GM21717 (cell line): Measurements from ENCODE around the gene FNBP1.
"Not testable (repeated sequence)": the region's sequence is repeated elsewhere in the genome, so short reads cannot be mapped to it uniquely, and the experiment has no call there.

ENCODE experiments used
- ATAC-seq: cut with Tn5 transposase; IDR thresholded peaks from one replicate; pipeline ENCODE4 v1.9.1; 2021; ENCODE audit warnings: mild to moderate bottlenecking, moderate library complexity; ENCODE audit not compliant: unreplicated experiment

Gene FNBP1

DNA sequence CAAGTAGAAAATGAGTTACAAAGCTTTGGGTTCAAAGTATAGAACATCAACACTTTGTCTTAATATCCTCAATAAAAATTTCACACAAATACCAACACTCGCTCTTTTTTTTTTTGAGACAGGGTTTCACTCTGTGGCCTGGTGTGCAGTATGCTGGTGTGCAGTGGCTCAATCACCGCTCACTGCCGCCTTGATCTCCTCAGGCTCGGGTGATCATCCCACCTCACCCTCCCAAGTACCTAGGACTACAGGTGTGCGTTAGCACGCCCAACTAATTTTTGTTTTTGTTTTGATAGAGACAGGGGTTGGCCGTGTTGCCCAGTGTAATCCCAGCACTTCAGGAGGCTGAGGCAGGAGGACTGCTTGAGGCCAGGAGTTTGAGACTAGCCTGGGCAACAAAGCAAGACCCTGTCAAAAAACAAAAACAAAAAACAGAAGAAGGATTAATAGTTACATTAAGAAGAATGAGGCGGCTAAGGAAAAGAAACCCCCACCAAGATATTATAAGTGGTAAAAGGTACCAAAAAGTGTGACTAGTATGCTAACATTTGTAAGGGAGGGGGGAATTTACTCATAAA is 20.3 kb downstream of the FNBP1 start:
- no peak for ATAC-seq

DNA sequence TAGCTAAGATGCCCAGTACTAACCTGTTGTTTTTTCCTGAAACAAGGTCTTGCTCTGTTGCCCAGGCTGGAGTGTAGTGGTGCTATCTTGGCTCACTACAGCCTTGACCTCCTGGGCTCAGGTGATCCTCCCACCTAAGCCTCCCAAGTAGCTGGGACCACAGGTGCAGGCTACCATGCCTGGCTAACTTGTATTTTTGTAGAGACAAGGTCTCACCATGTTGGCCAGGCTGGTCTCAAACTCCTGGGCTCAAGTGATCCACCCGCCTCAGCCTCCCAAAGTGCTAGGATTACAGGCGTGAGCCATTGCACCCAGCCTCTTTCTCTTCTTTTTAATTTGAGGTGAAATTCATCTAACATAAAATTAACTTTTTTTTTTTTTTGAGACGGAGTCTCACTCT is 21.1 kb downstream of the FNBP1 start:
- not testable (repeated sequence) for ATAC-seq

- ATAC-seq = no peak
Measured at GRCh38 chr9:130021123-130021522, 21.9 kb downstream of the FNBP1 start.

DNA sequence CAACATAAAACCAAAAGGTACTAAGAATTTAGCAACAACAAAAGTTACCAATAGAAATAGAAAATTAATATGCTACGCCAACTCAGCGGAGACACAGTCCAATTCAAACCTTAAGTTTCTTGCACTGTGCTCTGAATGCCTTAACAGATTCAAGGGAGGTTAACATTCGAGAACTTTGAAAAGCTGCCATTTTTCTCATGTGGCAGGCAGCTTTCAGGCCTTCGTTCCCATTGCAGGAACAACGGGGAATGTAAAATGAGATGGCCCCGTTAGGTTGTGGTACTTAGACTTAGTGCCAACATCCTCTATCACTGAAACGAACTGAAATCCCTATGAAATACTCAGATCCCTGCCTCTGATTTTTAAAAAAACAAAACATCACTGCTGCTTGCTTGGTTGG is 22.4 kb downstream of the FNBP1 start:
- no peak for ATAC-seq

- no peak for ATAC-seq
Measured at GRCh38 chr9:130018265-130018664, 24.7 kb downstream of the FNBP1 start.

DNA sequence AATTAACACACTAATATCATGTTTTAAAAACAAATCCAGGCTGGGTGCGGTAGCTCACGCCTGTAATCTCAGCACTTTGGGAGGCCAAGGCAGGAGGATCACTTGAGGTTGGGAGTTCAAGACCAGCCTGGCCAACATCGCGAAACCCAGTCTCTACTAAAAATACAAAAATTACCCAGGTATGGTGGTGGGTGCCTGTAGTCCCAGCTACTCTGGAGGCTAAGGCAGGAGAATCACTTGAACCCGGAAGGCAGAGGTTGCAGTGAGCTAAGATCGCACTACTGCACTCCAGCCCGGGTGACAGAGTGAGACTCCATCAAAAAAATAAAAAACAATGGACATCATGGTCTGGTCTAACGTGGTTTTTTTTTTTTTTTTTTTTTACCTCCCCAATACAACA is 25.5 kb downstream of the FNBP1 start:
- ATAC-seq = not testable (repeated sequence)

- no peak for ATAC-seq
Measured at GRCh38 chr9:130017076-130017475, 25.9 kb downstream of the FNBP1 start.

DNA sequence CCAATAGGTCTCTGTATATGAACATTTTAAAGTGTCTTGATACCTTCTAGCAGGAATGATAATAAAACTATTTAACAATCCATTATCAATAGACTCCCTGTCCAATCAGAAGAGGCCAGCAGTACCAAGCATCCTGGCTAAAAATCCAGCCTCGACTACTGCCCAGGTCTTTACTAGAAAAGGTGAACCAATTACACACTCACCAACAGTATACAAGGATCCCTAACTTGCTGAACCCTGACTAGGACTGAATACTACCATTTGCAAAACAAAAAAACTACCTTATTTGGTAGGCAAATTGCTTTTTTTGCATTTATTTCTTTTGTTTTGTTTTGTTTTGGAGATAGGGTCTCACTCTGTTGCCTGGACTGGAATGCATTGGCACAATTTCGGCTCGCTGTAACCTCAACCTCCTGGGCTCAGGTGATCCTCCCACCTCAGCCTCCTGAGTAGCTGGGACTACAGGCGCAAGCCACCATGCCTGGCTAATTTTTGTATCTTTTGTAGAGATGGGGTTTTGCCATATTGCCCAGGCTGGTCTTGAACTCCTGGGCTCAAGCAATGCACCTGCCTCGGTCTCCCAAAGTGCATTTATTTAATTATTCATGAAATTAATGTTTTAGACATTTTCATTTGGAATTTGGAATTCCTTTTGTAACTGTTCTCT is 27.5 kb downstream of the FNBP1 start:
- no peak for ATAC-seq

DNA sequence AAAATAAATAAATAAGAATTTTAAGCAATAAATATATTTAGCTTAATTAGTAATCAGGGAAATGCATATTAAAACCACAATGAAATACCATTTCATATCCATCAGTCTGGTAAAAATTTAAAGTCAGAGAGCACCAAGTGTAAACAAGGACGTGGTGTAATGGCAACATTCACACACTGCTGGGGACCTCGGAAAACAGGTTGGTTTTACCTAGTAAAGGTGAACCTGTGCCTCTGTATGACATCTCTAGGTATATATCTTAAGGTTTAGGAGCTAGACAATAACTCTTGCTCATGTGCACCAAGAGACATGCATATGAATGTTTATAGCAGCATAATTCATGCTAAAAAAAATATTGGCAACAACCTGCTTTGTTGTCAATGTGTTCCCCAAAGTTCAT is 29.7 kb downstream of the FNBP1 start:
- ATAC-seq = no peak

DNA sequence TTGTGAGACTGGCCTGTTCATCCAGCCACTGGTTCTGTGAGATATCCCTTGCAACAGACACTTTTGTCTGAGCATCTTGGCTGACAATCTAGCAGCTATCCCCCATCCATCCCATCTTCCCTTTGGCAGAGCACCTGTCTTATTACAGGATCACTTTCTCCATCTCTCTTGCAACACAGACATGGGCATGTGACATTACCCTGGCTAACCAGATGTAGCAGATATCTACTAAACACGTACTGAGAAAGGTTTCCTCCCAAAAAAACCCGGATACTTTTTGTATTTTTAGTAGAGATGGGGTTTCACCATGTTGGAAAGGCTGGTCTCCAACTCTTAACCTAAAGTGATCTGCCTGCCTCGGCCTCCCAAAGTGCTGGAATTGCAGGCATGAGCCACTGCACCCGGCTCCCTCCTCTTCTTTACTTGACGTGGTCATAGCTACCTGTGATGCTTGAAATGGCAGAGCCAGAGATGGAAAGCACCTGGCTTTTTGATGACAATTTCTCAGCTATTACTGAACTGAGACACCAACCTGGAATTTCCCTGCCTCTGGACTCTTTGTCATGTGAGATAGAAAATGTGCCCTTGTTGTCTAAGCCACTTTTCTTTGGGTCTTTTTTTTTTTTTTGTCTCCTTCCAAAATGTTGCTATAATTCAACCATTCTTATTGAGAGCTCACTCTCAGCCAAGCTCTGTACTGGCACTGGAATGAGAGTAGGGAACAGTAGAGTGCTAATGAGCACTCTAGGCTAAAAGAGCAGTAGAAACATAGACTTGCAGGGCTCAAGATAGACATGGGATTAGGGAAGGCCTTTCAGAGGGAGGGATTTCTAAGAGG is 32.6 kb downstream of the FNBP1 start:
- ATAC-seq = peak; percentile 46

DNA sequence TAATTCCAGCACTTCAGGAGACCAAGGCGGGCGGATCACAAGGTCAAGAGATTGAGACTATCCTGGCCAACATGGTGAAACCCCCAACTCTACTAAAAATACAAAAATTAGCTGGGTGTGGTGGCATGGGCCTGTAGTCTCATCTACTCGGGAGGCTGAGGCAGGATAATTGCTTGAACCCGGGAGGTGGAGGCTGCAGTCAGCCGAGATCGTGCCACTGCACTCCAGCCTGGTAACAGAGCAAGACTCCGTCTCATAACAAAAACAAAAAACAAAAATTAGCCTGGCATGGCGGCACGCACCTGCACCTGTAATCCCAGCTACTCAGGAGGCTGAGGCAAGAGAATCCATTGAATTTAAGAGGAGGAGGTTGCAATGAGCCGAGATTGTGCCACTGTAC is 33.4 kb downstream of the FNBP1 start:
- ATAC-seq = not testable (repeated sequence)

- ATAC-seq = no peak
Measured at GRCh38 chr9:130008538-130008937, 34.5 kb downstream of the FNBP1 start.

- not testable (repeated sequence) for ATAC-seq
Measured at GRCh38 chr9:130006952-130007351, 36.0 kb downstream of the FNBP1 start.

- no peak for ATAC-seq
Measured at GRCh38 chr9:130003943-130004552, 38.9 kb downstream of the FNBP1 start.

- no peak for ATAC-seq
Measured at GRCh38 chr9:130002320-130002719, 40.7 kb downstream of the FNBP1 start.

- ATAC-seq = no peak
Measured at GRCh38 chr9:130001190-130001589, 41.8 kb downstream of the FNBP1 start.

DNA sequence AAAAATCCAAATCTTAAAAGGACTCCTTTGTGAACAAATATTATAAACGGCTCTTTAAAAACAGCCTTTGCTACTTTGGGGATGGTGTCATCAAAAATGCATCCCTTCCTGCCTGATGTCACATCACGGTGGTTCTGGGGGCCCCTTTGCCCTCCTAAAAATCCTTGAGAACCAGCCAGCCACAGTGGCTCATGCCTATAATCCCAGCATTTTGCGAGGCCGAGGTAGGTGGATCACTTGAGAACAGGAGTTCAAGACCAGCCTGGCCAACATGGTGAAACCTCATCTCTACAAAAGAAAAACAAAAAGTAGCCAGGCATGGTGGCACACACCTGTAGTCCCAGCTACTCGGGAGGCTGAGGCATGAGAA is 43.9 kb downstream of the FNBP1 start:
- no peak for ATAC-seq

DNA sequence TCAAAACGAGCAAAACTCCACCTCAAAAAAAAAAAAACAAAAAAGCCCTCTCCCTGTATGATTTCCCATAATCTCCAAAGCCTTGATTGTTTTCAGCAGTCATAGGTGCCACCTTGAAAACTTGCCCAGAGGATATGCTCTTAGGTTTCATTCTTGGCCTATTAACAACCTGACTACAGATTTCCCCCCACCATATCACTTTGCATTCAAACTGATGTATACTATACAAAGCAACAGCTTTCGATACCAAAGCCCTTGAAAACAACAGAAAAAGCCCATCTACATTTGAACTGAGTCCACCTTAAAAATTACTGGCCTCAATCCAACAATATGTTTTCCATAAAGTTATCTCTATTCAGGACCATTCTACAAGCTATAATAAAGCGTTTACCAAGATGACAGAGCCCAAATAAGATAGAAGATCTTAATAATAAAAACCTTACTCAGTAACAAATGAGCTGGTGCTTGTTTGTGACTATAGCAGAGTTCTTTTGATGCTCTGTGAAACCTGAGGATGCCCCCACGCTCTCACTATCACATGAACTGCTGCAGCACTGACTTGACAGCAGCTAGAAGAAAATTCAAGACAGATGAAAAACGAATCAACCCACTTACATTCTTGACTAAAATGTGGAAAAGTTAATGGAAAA is 44.4 kb downstream of the FNBP1 start:
- ATAC-seq = no peak

DNA sequence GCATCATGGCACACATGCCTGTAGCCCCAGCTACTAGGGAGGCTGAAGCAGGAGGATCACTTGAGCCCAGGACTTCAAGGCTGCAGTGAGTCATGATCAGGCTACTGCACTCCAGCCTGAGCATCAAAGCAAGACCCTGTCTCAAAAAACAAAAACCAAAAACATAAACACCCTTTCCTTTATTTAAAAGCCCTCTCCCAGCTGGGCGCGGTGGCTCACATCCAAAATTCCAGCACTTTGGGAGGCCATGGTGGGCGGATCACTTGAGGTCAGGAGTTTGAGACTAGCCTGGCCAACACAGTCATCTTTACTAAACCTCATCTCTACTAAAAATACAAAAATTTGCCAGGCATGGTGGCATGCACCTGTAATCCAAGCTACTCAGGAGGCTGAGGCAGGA is 45.3 kb downstream of the FNBP1 start:
- not testable (repeated sequence) for ATAC-seq

DNA sequence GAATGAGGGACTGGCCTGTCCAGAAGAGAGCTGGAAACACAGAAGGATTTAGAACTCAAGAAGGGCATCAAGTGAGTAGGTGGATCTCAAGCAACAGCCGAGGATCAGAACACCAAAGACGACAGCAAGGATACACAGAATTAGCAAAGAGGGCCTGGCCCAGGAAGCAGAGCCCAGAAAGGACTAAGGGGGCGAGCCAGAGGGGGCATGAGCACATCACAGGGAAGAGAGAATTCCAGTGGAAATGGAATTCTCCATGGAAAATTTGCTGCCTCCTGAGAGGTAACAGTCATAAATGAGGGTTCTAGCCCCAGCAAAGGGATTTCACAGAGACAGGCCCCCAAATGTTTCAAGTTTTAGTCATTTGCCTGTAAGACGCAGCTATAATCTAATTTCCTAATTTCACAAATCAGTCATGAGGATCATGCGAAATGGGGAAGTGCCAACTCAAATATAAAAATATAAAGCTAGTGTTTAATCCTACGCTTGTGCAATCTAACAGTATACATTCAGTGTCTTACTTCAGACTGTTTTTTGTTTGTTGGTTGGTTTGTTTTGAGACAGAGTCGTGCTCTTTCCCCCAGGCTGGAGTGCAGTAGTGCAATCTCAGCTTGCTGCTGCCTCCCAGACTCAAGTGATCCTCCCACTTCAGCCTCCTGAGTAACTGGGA is 46.7 kb downstream of the FNBP1 start:
- no peak for ATAC-seq
